Endothelial cell of hepatic sinusoid (primary cell): Measurements from ENCODE around the gene SLC47A2.

Source experiments
- in situ Hi-C: cut with HindIII; loops from 2 replicates; pipeline ENCODE4 v1.10.0; 2017; ENCODE audit warnings: low sequenced_read_pairs

Gene SLC47A2, protein sequence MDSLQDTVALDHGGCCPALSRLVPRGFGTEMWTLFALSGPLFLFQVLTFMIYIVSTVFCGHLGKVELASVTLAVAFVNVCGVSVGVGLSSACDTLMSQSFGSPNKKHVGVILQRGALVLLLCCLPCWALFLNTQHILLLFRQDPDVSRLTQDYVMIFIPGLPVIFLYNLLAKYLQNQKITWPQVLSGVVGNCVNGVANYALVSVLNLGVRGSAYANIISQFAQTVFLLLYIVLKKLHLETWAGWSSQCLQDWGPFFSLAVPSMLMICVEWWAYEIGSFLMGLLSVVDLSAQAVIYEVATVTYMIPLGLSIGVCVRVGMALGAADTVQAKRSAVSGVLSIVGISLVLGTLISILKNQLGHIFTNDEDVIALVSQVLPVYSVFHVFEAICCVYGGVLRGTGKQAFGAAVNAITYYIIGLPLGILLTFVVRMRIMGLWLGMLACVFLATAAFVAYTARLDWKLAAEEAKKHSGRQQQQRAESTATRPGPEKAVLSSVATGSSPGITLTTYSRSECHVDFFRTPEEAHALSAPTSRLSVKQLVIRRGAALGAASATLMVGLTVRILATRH

DNA sequence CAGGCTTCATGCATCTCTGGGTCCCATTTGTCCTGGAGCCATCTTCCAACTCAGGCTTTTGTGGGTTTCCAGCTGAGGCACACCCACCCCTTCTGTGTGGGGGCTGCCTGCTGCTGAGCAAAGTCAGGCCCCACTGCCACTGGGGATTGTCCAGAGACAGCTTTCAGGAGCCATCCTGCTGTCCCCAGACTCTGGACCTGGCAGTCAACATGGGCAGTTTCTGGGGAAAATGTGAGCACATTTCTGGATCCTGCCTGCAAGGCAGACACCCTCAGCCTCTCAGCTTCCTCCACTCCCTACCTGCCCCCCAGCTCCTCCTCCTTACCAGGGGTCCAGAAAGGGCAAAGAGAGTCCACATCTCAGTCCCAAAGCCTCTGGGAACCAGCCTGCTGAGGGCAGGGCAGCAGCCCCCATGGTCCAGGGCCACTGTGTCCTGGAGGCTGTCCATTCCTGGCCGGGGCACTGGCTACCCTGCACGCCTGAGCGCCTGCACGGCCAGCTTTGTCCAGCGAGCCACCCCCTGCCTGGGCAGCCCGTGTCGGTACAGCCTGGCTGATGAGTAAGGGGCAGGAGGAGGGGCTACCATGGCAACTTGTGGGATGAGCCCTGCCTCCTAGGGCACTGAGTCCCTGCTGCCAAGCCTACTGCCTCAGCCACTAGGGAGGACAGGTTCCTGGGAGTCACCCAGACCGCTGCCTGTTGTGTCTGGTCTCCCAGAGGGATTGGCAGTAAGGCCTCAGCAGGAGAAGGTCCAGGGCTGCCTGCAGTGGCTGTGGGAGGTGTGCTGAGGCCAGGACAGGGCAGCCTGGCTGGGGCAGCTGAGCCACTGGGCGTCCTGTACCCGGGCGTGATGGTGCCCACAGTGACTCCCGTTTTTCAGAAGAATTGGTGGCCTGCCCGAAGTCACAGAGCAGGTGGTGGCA is at the start of gene SLC47A2:
TSS of gene SLC47A2 (minus strand) at position 477 of the 923 bp plus-strand sequence. CDS start at position 448, 29 bp downstream.
- in situ Hi-C loops: no loop called here

DNA sequence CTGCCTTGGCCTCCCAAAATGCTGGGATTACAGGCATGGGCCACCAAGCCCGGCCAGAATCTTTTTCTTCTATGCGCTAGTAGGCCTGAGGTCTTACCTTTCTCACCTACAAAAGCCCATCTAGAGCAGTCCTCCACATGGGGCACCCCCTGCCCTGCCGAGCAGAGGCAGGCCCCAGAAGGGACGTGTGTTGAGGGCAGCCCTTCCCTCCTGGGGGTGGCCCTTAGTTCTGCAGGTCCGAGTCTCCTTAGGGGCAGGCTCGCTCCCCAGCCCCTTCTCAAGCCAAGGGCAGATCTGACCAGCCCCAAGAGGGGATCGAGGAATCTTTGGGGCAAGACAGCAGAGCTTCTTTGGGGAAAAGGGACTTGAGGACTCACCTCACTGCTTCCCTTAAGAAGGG is 49.6 kb upstream of the SLC47A2 start:
- in situ Hi-C loops: loop anchor here (10.0 kb wide), 1 partner anchor 401 kb away; the partner anchor contains the start of gene B9D1

DNA sequence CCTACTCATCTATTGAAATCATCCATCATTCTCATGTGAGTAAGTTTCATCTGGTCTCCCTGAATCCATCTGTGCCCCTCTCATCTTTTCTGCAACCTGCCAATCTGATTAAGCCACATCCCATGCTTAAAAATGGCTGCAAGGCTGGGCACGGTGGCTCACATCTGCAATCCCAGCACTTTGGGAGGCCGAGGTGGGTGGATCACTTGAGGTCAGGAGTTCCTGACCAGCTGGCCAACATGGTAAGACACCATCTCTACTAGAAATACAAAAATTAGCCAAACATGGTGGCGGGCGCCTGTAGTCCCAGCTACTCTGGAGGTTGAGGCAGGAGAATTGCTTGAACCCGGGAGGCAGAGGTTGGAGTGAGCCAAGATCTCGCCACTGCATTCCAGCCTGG is 47.6 kb upstream of the SLC47A2 start:
- in situ Hi-C loops: loop anchor here (5.0 to 10.0 kb wide), 2 partner anchors 247 to 399 kb away; partner anchors contain the start of gene B9D1

DNA sequence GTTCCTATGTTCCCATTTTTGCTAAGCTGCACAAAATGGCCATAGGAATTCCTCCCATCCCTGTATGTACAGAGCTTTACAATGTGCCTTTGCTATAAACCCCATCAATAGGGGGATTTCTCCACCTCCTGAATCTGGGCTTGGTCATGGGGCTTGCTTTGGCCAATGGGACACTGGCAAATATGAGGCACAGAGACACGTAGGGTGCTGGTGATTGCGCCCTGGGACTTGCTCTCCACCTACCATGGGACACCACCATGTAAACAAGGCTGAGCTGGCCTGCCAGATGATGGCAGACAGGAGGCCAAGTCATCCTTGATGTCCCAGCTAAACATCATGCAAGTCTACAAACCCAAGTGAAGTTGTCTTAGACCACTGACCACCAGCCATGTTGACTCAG is 47.0 kb upstream of the SLC47A2 start:
- in situ Hi-C loops: loop anchor here (5.0 to 10.0 kb wide), 2 partner anchors 246 to 399 kb away; partner anchors contain the start of gene B9D1

DNA sequence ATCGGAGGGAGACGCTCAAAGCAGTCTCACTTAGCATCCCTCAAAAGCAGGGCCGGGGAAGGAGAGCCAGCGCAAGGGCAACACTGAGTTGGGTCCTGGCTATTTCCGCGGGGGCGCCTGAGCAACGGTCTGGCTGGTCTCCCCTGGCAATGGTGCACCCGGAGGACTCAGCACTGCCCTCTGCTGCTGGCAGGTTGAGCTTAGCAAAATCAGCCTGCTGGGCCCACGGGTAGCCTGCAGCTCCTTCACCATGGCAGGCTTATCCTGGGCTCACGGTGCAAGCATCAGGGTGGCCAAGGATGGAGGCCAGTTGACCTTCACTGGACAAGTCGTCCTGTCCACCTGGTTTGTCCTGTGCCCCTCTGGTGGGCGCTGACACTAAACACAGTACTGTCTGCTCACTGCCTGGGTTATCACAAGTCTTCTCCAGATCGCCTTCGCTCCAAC is 46.2 kb upstream of the SLC47A2 start:
- in situ Hi-C loops: loop anchor here (5.0 to 10.0 kb wide), 2 partner anchors 245 to 398 kb away; partner anchors contain the start of gene B9D1

DNA sequence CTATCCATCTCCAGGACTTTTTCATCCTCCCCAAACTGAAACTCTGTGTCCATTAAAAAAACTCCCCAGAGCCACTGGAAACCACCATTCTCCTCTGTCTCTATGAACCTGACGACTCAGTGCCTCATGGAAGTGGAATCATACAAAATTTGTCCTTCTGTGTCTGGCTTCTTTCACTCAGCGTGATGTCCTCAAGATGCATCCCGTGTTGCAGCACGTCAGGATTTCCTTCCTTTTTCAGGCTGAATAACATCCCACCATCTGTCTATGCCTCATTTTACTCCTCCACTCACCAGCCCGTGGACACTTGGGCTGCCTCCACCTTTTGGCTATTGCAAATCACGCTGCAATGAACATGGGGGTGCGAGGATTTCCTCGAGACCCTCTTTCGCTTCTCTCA is 44.4 kb upstream of the SLC47A2 start:
- in situ Hi-C loops: loop anchor here (5.0 to 10.0 kb wide), 2 partner anchors 243 to 396 kb away; partner anchors contain the start of gene B9D1

DNA sequence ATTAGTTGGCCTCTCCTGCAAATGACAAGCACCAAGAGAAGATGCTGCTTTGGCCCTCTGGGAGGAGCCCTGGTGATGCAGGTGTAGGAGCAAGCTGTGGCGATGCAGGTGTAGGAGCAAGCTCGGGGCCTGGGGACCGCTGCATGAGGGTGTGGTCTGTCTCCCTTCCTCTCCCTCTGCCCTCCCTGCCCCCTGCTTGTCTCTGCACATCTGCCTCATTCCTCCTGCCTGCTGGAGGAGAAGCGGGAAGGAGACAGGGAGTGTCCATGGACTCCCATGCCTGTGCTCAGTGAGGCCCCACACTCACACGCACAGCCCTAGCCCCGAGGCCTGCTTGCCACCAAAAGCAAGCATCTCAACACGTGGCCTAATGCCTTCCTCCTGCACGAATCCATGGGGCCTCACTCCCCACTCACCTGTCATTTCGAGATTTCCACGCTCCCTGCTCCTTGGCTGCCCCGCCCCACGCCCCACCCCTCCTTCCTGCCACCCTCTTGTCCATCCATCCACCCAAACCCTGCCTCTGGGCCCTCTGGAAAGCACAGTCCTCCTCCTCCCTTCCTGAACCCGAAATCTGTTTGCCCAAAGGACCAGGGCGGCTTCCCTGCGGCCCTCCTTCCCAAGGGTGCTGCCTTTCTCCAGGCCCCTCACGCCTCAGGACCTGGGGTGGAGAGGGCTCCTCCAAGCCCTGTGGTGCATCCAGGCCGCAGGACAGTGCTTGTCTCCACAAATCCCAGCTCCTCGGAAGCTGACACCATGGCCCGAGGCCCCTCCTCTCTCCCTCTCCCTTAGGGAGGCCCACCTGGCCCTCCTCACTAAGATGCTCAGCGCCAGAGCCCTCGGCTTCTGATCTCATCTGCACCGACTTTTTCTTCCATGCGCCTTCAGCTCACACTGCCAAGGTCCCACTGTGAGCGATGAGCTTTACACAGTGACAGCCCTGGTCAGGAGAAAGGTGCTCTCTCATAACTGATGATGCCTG is 43.5 kb upstream of the SLC47A2 start:
- in situ Hi-C loops: loop anchor here (5.0 to 10.0 kb wide), 2 partner anchors 243 to 395 kb away; partner anchors contain the start of gene B9D1

DNA sequence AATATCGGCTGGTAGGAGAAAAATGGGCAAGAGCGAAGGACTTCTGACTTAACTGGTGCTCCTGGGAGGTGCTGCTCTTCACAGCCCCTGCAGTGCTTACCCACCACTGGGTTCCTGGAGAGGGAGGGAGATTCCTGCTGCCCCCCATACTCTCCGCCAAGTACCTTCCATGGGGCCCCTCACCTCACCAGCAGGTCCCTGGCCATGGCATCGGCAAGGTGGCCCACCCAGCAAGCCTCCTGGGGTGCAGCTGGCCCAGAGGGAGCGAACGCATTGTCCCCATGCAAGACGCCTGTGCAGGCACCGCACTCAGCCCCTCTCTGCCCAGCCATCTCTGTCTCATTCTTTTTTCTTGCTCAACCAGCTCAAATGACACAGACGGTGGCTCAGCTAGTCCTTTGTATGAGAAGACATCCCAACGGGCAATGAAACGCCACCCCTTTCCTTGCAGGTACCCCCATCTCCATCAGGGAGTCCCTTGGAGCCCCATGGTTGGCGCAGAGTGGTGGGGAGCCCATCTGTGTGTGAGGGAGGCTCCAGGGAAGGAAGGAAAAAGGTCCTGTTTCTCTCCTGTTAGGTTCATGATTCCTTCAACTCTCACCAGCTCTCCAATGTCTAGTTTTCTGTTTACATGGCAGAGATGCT is 41.3 kb upstream of the SLC47A2 start:
- in situ Hi-C loops: no loop called here

DNA sequence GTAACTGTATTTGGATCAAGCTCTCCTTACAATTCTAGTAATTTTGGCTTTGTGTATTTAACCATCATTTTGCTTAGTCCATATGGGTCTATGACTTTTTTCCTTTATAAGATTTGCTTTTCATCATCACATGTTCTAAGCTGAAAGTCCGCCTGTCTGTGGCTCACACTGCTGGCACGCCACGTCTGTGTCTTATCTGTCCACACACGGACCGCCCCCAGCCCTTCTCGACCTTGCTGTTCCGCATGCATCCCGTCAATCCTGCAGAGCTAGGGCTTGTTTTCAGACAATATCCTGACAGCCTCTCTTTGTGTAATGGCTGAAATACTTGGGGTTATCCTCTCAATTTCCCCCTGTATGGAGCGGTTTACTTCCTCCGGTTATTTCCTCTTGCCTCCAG is 40.2 kb upstream of the SLC47A2 start:
- in situ Hi-C loops: no loop called here

DNA sequence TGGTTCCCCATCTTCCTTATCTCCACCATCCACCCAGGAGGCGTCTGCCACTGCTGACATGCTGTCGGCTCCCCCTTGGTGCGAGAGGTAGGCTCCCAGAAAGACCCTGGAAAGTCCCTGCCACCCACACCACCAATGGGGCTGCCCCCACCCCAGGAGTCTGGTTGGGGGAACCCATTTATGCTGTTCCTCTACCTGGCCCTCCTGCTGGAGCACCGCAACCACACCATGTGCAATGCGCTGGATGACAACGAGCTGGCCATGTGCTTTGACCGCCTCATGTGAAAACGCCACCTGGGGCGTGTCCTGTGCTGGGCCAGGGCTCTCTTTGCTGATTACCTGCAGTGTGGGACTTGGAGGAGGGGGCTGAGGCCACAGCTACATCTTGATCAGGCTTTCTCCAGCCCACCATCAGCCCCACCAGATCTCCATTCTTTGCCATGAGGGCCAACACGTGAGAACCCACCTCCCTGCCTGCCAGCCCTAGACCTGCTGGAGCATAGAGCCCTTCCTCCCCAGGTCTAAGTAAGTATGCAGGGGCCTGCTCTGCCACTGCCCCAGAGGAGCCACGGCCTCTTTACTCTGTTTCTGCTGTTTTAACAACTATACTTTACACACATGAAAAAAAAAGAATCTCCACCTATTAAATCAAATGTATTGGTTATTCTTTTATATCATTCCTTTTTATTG is 39.6 kb upstream of the SLC47A2 start:
- in situ Hi-C loops: no loop called here

DNA sequence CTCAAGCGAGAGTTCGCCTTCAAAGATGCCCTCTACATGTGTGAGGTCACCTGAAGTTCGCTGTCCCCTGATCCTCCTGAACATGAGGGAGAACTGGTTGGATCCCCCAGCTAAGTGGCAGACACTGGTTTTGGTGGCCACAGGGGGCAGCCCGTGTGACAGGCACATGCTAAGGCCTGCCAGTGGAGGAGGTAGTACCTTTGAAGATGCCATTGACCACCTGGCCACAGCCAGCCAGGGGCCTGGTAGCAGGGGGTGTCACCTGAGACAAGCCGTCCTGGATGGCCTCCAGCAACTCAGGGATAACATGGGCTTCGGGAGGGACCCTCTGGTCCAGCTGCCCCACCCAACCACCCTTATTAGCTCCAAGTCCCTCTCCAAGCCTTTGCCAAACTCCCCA is 39.0 kb upstream of the SLC47A2 start:
- in situ Hi-C loops: no loop called here

DNA sequence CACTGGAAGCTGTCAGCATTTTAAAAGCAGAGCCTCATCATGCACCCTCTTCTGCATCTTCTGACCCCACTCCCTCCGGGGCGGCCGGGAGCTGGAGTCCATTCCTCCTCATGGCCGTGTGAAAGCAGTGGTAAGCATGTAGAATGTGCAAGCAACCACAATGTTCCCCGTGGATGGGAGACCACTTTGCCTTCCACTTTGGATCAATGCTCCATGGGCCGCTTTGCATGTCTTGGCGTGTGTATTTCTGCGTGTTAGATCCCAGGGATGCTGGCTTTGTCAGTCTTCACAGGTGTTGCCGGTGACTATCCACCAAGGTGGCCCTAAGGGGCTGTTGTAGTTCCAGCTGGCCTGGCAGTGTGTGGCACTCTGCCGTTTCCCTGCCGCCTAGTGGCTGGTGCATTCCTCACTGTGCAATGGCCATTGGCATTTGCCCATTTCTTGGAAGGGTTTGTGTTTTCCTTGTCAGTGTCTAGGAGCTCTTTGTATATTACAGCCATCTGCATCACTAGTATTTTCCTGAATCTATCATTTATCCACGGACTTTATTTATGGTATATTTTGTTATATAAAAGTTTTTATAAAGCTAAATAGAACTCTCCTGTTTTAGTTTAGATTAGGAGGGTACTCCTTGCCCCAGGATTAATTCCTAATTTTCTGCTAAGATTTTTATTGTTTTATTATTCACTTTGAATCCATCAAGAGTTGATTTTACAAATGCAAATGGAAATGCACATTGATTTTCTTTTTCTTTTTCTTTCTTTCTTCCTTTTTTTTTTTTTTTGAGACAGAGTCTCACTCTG is 37.5 kb upstream of the SLC47A2 start:
- in situ Hi-C loops: no loop called here

DNA sequence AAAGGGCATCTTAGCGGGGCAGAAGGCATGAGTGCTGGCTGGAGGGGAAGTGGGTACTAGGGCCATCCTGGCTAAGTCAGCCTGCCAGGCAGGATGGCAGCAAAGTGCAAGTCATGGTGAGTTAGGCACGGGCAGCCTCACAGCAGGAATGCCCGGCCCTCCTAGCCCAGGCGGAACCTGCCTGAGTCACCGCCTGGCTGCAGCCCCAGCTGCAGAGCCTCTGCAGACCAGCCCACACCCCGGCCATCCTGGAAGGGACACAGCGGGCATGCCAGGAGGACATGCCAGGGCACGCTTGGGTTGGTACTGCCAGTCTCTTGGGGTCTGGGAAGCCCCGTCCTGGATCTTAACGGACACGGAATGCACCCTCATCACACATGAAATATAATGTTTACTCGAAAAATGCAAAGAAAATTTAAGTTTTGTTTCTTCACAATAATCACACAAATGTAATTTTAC is 36.7 kb upstream of the SLC47A2 start:
- in situ Hi-C loops: no loop called here

DNA sequence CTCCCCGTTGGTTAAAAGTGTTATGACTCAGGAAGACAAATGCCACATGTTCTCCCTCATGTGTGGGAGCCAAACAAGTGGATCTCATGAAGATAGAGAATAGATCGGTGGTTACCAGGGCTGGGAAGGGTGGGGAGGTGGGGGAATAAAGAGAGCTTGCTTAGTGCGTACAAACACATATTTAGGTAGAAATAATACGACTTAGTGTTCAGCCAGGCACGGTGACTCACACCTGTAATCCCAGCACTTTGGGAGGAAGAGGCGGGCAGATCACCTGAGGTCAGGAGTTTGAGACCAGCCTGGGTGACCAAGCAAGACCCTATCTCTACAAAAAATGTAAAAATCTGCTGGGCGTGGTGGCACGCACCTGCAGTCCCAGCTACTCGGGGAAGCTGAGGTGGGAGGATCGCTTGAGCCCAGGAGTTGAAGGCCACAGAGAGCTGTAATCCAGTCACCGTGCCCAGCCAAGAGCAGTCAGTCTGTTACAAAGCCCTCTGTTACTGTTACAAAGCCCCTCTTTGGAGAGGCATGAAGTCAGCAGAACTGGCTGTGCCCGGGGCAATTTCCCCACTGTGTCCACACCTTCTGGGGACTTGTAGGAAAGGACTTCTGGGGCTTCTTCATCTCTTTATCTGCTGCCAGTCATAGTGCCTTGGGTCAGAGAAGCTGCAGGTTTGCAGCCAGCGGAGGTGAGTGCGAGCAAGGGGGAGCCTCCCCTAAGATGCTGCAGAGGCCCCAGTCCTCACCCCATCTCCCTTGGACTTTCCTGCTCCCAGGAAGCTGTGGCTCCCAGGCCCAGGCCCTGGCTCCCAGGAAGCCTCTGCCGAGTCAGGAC is 36.0 kb upstream of the SLC47A2 start:
- in situ Hi-C loops: no loop called here

DNA sequence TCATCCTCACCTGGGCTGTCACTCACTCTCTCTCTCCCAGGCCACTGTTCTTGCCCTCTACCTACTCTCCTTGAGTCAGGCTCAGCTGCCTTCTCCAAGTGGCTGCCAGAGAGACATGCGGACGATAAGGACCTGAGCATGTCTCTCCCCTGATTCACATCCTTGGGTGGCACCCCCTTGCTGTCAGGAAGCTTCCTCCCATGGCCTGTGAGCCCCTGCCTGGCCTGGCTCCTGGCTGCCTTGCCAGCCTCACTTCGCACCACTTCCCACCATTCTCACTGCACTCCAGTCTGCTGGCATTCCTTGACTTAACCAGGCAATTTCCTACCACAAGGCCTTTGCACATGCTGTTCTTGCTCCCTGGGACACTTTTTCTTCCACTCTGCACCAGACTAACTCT is 34.5 kb upstream of the SLC47A2 start:
- in situ Hi-C loops: no loop called here

DNA sequence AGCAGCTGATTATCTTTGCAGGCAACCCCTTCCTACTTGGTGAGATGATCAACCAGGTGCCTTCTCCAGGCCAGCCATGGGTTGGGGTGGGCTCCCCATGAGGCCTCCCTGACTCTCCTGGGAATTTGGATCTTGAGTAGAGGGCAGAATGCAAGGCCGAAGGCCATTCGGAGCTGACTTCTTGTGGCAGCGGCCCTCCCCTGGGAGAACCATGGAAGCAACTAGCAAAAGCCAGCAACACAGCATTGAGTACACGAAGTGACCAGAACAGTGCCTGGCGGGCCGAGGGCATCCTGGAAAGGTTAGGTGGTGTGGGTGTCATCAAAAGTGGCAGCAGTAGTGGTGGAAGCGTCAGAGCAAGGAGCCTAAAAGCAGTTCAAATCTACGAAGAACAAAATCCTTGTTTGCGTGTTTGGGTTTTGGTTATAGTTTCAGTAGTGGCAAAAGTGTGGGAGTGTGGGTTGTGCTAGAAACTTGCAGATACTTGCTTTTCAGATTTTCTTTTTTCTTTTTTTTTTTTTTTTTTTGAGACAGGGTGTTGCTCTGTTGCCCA is 33.7 kb upstream of the SLC47A2 start:
- in situ Hi-C loops: no loop called here

DNA sequence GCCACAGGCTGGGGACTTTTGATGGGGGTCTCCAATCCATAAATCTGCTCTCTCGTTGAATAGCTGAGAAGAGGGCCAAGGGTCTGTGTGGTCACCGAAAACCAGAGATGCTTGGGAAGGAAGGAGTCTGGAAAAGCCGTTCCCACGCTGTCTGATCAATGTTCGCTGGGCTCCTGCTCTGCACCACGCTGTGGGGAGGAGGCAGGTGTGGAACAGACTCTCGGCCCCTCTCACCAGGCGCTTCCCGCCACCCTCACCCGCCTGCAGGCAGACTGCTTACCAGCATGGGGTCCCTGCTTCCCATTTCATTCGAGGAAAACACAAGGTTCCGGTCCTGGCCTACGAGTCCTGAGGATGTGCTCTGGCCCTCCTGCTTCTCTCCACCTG is 32.4 kb upstream of the SLC47A2 start:
- in situ Hi-C loops: no loop called here
